HEK293 (cell line): ENCODE results near the gene ASXL1.

ENCODE experiments used
- CTCF ChIA-PET: fragments of 350-600 bp; formaldehyde crosslinking; extraction: SDS; loops from one replicate; lab custom pipeline; 2021; ENCODE audit warnings: antibody characterized with exemption; lab: Yijun Ruan, JAX
- POLR2A ChIA-PET: fragments of 300-600 bp; formaldehyde crosslinking; extraction: SDS; loops from one replicate; lab custom pipeline; 2020; ENCODE audit warnings: antibody characterized with exemption, inconsistent platforms; lab: Yijun Ruan, JAX
- H3K27ac ChIP-seq: fragments of 200-500 bp; sonication (Bioruptor generic); 2 replicates; pipeline ENCODE4 v1.5.1; 2014; ENCODE audit warnings: low read depth, low read length, control low read depth, inconsistent platforms; ENCODE audit errors: extremely low read depth
- H3K36me3 ChIP-seq, 2 experiments: fragments of 200-500 bp in 1 of 2; sonication (Bioruptor generic) in 1 of 2; 1 replicate in 1 of 2; 2 replicates in 1 of 2; pipeline ENCODE4 v1.5.1; 2014 to 2017; ENCODE audit warnings: inconsistent platforms in 2 of 2, low read length in 2 of 2; ENCODE audit not compliant: control insufficient read depth in 2 of 2, insufficient read depth in 1 of 2
- H3K4me1 ChIP-seq: fragments of 200-500 bp; sonication (Bioruptor generic); 2 replicates; pipeline ENCODE4 v1.5.1; 2014; ENCODE audit warnings: mild to moderate bottlenecking, low read length, inconsistent platforms; ENCODE audit not compliant: control insufficient read depth, insufficient read depth
- H3K4me3 ChIP-seq: 2 replicates; pipeline ENCODE4 v1.5.1; 2011; ENCODE audit warnings: low read depth, mild to moderate bottlenecking, control low read depth, low read length, moderate library complexity
- H3K9me3 ChIP-seq: fragments of 200-500 bp; sonication (Bioruptor generic); 2 replicates; pipeline ENCODE4 v1.5.1; 2014; ENCODE audit warnings: low read depth, low read length, inconsistent platforms; ENCODE audit not compliant: control insufficient read depth, insufficient read depth
- CTCF ChIP-seq: fragments of 450-650 bp; formaldehyde crosslinking; IDR thresholded peaks from 2 replicates; pipeline ENCODE4 v1.5.1; 2016; ENCODE audit warnings: missing biosample characterization, missing genetic modification characterization
- GFI1B ChIP-seq: fragments of 450-650 bp; formaldehyde crosslinking; IDR thresholded peaks from 2 replicates; pipeline ENCODE4 v1.5.1; 2016; ENCODE audit warnings: missing biosample characterization, missing genetic modification characterization
- HOXA7 ChIP-seq: sonication (generic); formaldehyde crosslinking; IDR thresholded peaks from 2 replicates; pipeline ENCODE4 v1.8.1; 2022; ENCODE audit warnings: missing genetic modification reagents, borderline replicate concordance
- SCRT1 ChIP-seq: fragments of 450-650 bp; formaldehyde crosslinking; IDR thresholded peaks from 2 replicates; pipeline ENCODE4 v1.5.1; 2016; ENCODE audit warnings: missing biosample characterization, missing genetic modification characterization, borderline replicate concordance
- ZNF121 ChIP-seq: fragments of 450-650 bp; formaldehyde crosslinking; IDR thresholded peaks from 2 replicates; pipeline ENCODE4 v1.5.1; 2016; ENCODE audit warnings: missing biosample characterization, missing genetic modification characterization
- ZNF174 ChIP-seq: fragments of 450-650 bp; formaldehyde crosslinking; IDR thresholded peaks from 2 replicates; pipeline ENCODE4 v1.5.0; 2017; ENCODE audit warnings: missing biosample characterization, mild to moderate bottlenecking, missing genetic modification characterization
- ZNF175 ChIP-seq: fragments of 450-650 bp; formaldehyde crosslinking; IDR thresholded peaks from 2 replicates; pipeline ENCODE4 v1.5.1; 2016; ENCODE audit warnings: missing biosample characterization, missing genetic modification characterization
- ZNF239 ChIP-seq: fragments of 450-650 bp; formaldehyde crosslinking; IDR thresholded peaks from 2 replicates; pipeline ENCODE4 v1.5.1; 2016; ENCODE audit warnings: missing biosample characterization, missing genetic modification characterization
- ZNF24 ChIP-seq: fragments of 450-650 bp; formaldehyde crosslinking; IDR thresholded peaks from 2 replicates; pipeline ENCODE4 v1.5.1; 2016; ENCODE audit warnings: missing biosample characterization, missing genetic modification characterization
- ZNF292 ChIP-seq: fragments of 450-650 bp; formaldehyde crosslinking; IDR thresholded peaks from 2 replicates; pipeline ENCODE4 v1.5.1; 2016; ENCODE audit warnings: low read depth, missing biosample characterization, missing genetic modification characterization, borderline replicate concordance
- ZNF621 ChIP-seq: fragments of 450-650 bp; formaldehyde crosslinking; IDR thresholded peaks from 2 replicates; pipeline ENCODE4 v1.5.1; 2017; ENCODE audit warnings: missing biosample characterization, missing genetic modification characterization
- ZNF670 ChIP-seq: fragments of 450-650 bp; formaldehyde crosslinking; IDR thresholded peaks from 2 replicates; pipeline ENCODE4 v1.5.1; 2016; ENCODE audit warnings: missing biosample characterization, missing genetic modification characterization, low read depth
- ZNF704 ChIP-seq: fragments of 450-650 bp; formaldehyde crosslinking; IDR thresholded peaks from 2 replicates; pipeline ENCODE4 v1.5.1; 2016; ENCODE audit warnings: missing biosample characterization, missing genetic modification characterization
- ZNF776 ChIP-seq: fragments of 450-650 bp; formaldehyde crosslinking; IDR thresholded peaks from 2 replicates; pipeline ENCODE4 v1.5.0; 2017; ENCODE audit warnings: missing biosample characterization, missing genetic modification characterization, borderline replicate concordance
- ZNF837 ChIP-seq: fragments of 450-650 bp; formaldehyde crosslinking; IDR thresholded peaks from 2 replicates; pipeline ENCODE4 v1.5.1; 2016; ENCODE audit warnings: missing biosample characterization, missing genetic modification characterization
- ZSCAN5A ChIP-seq: fragments of 450-650 bp; formaldehyde crosslinking; IDR thresholded peaks from 2 replicates; pipeline ENCODE4 v1.5.1; 2016; ENCODE audit warnings: missing biosample characterization, missing genetic modification characterization

ASXL1 gene

GRCh38 chr20:32436142-32436861 is 78.2 kb downstream of the ASXL1 start:
- H3K4me1 ChIP-seq = no peaks in the 10 kb centered on the region
- POLR2A ChIA-PET = no interaction called here
- no peak for TF ChIP-seq ZNF621 (tag by site-specific recombination)
- TF ChIP-seq ZSCAN5A = no peak
- no peak for TF ChIP-seq ZNF174 (tag by site-specific recombination)
- TF ChIP-seq ZNF239 (tag by site-specific recombination) = no peak
- H3K36me3 ChIP-seq = peaks cover 5 to 88% of the 10 kb centered on the region in 2 experiments; a peak in 2 of 3 replicates
- H3K9me3 ChIP-seq = no peaks in the 10 kb centered on the region
- no peak overlapping the region for H3K27ac ChIP-seq
- CTCF ChIA-PET = interaction anchor here (0.6 kb wide), 1 partner anchor 19 kb away, joined by 4 read pairs; no protein-coding TSS in a partner anchor
- H3K4me3 ChIP-seq = no peak overlapping the region

- ChIA-PET POLR2A (interaction anchor here (0.6 kb wide), 1 partner anchor 13 kb away, joined by 4 read pairs; no protein-coding TSS in a partner anchor), CTCF (interaction anchor here (0.6 kb wide), 1 partner anchor 251 kb away, joined by 3 read pairs; no protein-coding TSS in a partner anchor)
- no peak for TF ChIP-seq HOXA7 (CRISPR knock-in tag)
- TF ChIP-seq SCRT1 (tag by site-specific recombination) = no peak
- TF ChIP-seq ZNF175 (tag by site-specific recombination) = no peak
- no peak for TF ChIP-seq ZNF670
- TF ChIP-seq ZNF837 = no peak
- no peak for TF ChIP-seq GFI1B (tag by site-specific recombination)
- no peak for TF ChIP-seq ZNF24
- TF ChIP-seq ZNF292 (tag by site-specific recombination) = no peak
- no peak for TF ChIP-seq ZNF776 (tag by site-specific recombination)
- TF ChIP-seq ZNF704 (tag by site-specific recombination) = no peak
- TF ChIP-seq, all 188 proteins: peak for 0
- Histone ChIP-seq H3K27ac (no peak overlapping the region), H3K4me1 (no peaks in the 10 kb centered on the region), H3K9me3 (no peaks in the 10 kb centered on the region), H3K4me3 (no peak overlapping the region), H3K36me3 (peaks cover 5 to 81% of the 10 kb centered on the region in 2 experiments; a peak in 2 of 3 replicates)
These were observed 78.8 kb downstream of the ASXL1 start for GRCh38 chr20:32436968-32437367.

GRCh38 chr20:32437391-32438074 is 79.4 kb downstream of the ASXL1 start:
- TF ChIP-seq CTCF (tag by site-specific recombination) (peak; percentile 24; the same call in 1 of the 2 replicates), ZNF121 (no peak)
- H3K27ac ChIP-seq = no peak overlapping the region
- no peaks in the 10 kb centered on the region for H3K4me1 ChIP-seq
- ChIA-PET CTCF (interaction anchor here (0.6 kb wide), 2 partner anchors 143 to 252 kb away, joined by 3 read pairs; no protein-coding TSS in a partner anchor), POLR2A (interaction anchor here (0.6 kb wide), 1 partner anchor 12 kb away, joined by 4 read pairs; no protein-coding TSS in a partner anchor)
- H3K9me3 ChIP-seq = no peaks in the 10 kb centered on the region
- peaks cover 5 to 77% of the 10 kb centered on the region in 2 experiments; a peak in 2 of 3 replicates for H3K36me3 ChIP-seq
- no peak overlapping the region for H3K4me3 ChIP-seq
